SW 1271 (cell line): Measurements from ENCODE around the gene DAPP1.
"Not testable (repeated sequence)": the region's sequence is repeated elsewhere in the genome, so short reads cannot be mapped to it uniquely, and the experiment has no call there.

Experiments
- DNase-seq, 2 experiments: peaks; one replicate each; lab custom pipeline; 2025; lab: John Stamatoyannopoulos, UW

The DAPP1 gene

DNA sequence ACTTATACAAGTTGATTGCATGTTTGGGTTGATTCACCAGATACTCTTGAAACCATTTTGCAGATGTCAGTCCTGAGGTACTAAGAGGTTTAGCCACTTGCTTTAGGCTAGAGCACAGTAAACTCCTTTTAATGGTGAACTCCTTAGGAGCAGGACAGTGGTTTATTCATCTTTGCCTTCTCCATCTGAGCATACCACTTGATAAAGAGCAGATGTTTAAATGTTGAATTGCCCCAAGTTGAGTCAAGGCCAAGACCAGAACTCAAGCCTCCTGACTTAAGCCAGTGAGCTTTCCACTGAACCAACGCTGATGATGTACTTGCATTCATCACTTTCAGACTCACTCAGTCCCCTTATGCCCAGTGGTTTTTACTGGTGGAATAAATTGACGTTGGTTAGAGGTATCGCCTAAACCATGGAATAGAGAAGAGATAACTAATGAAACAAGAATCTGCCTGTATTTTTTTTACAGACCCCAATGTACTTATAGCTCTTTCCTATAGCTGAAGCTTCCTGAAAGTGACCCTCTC, 7.5 kb downstream of the DAPP1 start:
- no peak for DNase-seq

DNA sequence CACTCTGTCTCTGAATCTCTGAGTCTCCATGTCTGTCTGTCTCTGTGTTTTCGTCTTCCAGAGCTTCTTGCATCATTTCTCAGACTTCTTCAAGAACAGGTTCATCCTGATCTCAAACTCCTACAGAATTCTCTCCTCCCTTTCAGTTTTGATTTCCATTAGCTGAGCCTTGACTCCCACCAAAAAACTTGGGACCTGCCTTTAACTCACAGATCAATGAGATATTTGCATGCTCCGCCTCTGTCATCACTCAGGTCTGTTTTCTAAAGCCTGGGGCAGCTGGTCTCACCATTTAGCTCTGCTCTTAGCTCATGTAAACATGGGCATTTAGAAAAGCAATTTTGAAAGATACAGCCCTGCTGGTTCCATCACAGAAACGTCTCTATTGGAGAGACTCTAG, 8.6 kb downstream of the DAPP1 start:
- DNase-seq, result no peak

DNA sequence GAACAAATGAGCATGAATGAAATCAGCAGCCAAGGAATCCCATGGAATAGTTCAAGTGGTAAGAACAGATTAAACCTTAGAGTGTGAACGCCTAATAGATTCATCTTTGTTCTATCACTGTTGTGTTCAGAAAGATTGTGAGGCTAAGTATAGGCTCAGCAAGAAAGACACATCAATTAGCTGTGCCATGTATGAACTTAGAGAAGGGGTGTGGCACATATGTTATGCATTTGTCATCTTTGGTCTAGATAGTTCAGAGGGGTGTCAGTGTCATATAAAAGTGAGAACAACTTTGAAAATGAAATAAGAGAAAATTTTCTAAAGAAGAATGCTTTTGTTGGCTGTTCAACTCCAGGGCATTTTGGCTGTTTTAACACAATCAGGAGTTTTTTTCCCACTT, 9.4 kb downstream of the DAPP1 start:
- no peak for DNase-seq

DNA sequence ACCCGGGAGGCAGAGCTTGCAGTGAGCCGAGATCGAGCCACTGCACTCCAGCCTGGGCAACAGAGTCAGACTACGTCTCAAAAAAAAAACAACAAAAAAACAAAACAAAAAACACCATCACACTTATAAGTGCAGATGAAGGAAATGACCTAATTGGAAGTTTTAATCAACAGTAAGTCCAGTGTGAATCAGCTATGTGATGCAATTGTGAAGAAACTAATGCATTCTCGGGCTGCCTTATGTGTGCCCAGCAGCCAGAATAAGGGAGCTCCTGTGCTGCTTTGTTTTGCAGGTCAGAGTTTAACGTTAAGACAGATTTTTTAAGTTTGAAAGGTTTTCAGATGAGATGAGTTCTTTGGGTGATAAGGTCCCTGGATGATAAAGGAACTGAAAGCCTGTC, 10.8 kb downstream of the DAPP1 start:
- DNase-seq, result no peak

DNA sequence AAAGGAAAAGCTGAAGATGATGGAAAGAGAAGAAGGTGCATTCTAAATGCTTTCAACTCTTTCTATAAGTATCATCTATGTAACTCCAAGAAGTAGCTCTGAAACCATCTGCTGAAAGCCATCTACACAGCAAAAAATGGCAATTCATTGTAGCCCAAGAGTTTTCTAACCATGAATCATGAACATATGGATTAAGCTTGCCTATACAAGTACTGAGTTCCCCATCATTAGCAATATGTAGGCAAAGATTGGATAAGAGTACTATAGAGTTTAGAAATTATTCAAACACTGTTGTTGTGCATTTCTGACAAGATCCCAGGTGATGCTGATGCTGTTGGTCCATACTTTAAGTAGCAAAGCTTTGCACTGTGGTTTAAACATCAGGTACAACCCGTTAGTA, 11.2 kb downstream of the DAPP1 start:
- DNase-seq, result no peak

DNA sequence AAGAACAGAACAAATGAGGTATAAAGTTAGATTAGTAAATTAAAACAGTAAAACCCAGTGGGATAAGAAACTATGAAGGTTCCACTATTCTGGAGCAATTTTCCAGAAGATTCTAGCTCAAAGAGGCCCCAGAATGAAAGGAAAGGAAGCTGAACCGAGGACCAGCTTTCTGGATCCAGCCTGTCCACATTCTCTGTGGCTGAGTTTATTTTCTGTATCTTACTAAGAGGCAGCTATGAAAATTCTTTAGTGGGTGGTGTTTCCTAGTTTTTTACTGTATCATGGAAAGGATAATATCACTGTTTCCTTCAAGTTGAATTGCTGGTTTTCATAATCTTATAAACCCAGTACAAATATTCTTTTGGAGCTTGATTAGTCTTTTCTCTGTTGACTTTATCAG, 11.8 kb downstream of the DAPP1 start:
- DNase-seq, result no peak

DNA sequence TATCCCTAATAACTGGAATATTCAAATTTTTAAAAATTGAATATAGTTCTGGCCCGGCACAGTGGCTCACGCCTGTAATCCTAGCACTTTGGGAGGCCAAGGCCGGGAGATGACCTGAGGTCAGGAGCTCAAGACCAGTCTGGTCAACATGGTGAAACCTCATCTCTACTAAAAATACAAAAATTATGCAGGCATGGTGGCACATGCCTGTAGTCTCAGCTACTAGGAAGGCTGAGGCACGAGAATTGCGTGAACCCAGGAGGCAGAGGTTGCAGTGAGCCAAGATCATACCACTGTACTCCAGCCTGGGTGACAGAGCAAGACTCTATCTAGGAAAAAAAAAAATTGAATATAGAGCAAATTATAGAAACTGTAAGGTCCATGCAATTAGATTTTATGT, 13.4 kb downstream of the DAPP1 start:
- DNase-seq, result not testable (repeated sequence)

DNA sequence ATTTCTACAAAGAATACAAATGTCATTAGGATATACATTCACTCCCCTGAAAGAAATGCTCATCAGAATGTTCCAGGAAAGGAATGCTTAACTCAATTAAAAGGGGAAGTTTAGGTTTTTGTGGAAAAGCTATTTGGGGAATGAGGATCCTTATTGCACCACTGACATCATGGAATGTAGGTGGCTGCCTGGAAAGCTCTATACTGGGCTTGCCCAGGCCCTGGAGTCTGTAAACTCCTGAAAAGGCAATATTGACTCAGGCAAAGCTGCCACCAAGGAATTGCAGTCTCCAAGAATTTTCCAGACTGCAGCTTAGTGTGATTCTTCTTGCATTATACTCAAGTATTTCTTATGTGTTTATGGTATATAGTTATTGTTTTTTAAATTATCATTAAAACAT, 15.7 kb downstream of the DAPP1 start:
- no peak for DNase-seq

DNA sequence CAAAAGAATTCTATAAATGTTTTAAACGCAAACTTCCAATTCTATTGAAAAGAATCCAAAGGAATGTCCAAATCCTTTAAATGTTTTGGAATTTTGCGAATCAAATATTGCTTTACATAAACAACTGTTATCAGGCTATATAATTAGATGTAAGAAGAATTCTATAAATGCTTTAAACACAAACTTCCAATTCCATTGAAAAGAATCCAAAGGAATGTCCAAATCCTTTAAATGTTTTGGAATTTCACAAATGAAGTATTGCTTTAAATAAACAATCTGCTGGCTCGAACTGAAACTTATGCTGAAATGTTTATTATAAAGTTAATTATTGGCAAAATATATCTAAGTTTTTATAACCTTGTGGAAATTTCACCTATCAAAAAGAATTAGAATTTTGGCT, 16.1 kb downstream of the DAPP1 start:
- no peak for DNase-seq

DNA sequence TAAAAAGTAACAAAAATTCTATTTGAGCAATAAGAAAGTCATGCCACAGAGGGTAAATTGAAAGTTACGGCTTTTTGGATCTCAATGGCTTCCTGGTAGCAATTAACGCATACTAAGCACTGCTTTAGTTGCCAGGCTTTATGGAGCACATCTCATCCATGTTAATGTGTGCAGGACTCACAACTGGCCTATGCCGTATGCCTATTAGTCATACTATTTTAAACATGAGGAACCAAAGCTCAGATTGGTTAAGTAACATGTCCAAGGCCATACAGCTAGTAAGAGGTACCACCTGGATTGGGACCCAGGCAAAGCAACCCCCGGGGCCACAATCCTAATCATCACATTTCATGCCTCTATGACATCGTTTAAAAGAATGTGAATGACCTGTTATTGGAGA, 17.1 kb downstream of the DAPP1 start:
- no peak for DNase-seq

DNA sequence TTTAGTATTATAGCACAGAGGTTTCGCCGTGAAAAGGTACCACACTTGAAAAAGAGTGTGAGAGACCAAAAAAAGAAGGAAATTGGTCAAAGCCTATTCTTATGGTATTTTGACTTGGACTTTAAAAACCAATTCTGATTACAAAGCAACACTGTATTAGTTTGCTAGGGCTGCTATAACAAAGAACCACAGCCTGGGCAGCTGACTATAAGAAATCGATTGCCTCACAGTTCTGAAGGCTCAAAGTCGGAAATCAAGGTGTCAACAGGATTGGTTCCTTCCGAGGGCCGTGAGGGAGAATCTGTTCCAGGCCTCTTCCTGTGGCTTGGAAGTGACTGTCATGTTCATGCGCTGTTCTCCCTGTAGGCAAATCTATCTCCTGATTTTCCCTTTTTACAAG, 17.9 kb downstream of the DAPP1 start:
- DNase-seq, result no peak

DNA sequence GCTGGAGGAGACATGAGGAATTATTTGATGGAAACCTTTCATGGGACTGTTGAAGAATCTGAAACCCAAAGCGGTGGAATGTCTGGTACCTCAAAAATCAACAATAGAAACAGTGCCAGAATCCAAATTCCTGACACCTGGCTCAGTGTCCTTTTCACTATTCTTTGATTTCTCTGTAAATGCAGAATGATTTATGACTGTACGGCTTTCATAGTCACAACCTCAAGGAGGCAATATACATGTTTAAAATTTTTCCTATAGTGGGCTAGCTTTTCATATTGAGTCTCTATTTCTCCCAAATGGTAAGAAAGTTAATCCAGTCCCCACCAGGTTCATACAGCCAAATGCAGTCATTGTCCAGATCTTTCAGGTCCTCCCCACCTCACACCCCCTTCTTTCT, 19.3 kb downstream of the DAPP1 start:
- no peak for DNase-seq

DNA sequence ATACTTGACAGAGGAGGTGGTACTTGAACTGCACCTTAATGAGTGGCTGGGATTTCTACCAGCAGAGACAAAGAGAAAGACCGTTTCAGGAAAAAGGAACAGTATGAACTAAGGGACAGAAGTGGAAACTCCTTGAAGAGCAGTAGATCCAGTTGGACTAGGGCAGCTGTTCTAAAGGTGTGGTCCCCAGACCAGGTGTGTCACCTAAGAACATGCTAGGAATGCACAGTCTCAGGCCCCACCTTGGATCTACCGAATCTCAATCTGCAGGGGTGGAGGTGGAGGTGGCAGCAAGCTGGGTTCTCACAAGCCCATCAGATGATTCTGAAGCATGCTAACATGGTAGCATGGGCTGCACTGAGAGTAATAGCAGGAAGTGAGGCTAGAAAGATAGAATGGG, 22.3 kb downstream of the DAPP1 start:
- DNase-seq, result no peak

DNA sequence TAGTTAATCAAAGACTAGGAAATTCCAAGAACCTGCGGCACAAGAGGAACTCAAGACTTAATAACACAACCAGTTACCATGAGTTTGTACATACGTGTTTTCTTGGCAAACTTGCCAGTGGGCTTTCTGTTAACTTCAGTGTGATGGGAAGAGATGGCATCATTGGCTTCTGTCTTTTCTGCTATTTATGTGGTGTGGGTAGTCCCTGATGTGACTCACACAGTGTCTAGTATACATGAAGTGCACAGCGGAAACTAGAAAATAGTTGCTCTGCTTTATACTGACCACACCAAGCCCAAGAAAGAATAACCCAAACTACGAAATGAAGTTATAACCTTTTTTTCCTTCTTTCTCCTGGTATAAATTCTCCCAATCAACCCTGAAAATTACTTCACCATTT, 24.5 kb downstream of the DAPP1 start:
- no peak for DNase-seq

DNA sequence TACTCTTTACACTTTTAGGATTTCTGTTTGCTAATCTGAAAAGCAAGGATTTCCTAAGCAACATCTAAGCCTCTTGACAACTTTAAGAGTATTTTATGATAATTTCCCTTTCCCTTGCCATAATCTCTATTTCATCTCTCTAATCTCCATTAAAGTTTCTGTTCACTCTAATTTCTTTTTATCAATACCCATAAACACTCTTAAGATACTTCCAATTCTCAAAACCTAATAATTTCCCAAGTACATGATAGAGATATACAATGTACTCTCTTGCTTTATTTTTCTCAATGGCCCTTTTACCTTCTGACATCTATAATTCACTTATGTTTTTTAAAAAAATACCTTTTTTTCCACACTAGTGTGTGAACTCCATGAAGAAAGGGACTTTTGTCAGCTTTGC, 26.8 kb downstream of the DAPP1 start:
- no peak for DNase-seq

DNA sequence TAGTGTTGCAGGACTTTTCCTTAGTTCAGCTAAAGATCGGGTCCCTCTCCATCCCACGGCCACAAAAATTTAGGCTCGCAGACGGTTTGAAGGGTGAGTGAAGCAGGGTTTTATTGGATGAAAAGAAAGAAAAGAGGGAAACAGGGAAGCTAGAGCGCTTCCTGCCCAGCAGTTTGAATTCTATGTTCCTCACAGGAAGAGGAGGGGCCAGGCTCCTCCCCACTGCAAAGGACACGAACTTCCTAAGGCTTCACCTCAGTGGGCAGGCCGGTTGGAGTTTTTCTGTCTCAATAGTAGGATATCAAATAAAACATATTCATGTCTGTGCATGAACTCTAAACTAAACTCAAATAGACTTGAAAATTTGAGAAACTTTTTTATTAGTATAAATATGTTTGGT, 27.4 kb downstream of the DAPP1 start:
- DNase-seq, result no peak

DNA sequence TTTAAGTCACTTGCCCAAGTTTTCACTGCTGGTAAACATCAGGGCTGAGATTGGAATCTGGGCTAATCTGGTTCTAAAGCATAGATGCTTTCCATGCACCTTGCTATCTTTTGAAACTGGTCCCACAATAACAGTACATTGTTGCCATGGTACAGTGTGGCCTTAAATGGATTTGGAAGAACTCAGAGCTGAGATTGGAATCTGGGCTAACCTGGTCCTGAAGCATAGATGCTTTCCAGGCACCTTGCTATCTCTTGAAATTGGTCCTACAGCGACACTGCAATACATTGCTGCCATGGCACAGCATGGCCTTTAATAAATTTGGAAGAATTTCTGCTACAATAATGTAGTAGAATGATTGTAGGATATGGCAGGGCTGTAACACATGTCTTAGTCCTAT, 28.6 kb downstream of the DAPP1 start:
- DNase-seq, result no peak

DNA sequence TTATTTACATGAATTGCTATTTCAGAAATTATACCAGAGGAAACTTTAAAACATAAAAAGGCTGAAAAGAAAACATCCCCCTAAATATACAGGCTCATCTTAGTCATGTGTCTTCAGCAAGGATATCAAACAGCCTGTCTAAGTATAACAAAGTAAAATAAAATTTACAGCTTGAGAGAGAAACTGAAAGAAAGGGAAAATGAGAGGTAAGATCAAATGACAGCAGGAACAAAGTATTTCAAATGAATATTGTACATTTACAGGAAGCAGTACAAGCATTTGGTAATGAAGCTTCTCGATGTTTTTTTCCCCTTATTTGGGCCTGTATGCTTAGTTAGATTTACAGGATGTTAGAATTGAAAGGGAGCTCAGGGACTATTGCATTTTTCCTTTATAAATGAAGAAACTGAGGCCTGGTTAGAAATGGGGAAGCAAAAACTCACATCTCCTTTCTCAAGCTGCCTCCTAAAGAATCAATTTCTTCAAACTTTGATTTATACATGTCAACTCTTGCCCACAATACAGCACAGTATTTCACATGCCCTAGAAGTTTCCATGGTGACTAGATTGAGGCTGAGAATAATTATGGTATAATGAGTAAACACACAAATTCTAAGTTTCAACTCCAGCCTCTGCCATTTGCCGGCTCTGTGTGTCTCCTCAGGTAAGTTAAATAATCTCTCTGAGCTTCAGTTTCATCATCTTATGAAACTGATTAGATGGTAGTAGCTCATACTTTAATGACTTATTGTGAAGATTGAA, 29.3 kb downstream of the DAPP1 start:
- DNase-seq, result no peak

DNA sequence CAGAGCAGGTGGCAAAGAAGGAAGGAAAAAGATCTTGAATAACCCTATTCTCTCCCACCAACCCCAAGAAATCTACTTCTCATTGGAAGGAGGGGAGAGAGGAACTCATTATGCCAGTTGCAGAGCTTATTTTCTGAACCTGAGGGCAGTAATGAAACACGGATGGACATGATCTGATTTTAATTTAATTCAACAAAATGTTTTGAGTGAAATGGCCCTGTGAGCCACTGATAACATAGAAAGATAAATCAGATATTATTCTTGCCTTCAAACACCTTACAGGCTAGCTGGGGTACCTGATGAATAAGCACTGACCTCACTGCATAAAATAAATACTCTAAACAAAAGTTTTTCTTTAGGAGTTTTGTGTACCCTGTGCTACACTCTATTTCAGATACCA, 30.3 kb downstream of the DAPP1 start:
- DNase-seq, result no peak

DNA sequence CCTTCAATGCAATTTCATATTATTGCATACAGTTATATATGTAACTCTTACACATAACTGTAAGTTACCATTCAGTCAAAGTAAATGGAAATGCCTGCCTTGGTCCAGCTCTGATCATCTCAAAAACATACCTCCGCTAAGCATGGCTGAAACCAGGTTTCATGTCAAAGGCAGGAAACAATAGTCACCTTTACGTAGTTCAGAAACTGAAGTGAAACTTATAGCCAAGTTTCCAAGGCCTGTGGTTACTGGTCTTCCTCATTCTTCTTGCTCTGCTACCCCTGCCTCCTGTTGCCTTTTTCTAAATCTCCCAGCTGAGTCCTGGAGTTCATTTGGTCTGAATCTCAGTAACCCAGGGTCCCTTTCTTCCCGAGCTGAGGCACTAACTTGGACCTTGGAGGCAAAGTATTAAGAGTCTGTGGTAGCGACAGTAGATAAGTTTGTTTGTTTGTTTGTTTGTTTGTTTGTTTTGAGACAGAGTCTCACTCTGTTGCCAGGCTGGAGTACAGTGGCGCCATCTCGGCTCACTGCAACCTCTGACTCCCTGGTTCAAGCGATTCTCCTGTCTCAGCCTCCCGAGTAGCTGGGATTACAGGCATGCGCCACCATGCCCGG, 30.8 kb downstream of the DAPP1 start:
- no peak for DNase-seq

DNA sequence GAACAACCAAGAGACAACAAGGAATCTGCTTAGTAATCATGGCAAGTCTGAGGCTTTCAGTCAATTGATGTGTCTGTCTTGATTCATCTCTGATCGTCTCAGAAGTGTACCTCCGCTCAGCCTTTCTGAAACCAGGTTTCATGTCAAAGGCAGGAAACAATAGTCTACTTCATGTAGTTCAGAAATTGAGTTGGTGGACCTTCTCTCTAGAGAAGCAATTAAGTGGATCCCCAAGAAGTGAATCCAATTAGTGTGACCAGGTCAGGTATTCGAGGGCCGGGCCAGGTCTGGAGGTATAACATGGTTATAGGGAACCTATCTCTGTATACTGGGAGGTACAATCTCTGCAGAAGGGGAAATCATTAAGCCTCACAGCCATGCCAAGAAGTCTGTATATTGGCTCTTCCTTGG, 32.0 kb downstream of the DAPP1 start:
- no peak for DNase-seq

DNA sequence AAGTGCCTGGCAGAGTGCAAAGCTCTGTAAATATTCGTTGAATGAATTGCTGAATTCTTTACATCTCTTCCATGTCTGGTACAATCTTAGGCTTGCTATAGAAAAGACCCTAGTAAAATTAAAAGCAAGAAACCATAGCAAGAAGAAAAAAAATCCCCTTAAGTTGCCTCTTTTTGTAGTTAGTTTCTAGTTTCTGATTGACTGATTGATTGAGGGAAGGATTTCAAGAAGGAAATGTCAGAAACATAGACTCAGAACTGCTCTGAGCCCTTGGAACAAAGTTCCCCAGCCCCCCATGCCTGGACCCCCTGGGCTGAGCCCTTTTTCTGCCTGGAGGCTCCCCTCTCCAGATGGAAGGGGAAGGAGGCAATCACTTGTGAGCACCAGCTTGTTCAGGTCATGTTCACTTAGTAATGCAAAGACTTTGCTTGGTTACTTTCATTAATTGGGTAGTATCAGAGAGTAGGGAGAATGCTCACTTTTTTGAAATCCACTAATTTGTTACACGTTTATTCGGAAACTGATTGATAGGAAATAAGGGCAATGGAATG, 35.6 kb downstream of the DAPP1 start:
- DNase-seq, result no peak

DNA sequence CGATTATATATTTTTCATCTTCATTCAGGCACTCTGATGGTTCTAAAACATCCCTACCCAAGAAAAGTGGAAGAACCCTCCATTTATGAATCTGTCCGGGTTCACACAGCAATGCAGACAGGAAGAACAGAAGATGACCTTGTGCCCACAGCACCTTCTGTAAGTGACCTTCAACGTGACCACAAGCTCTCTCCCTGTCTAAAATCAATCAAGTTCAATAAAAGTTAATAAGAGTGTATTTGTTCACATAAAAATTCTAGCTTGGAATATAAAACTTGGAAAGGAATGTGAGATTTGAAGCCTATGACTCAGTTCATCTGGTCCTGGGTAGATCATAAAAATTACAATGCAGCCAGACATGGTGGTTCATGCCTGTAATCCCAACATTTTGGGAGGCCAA, 36.6 kb downstream of the DAPP1 start:
- DNase-seq, result no peak

DNA sequence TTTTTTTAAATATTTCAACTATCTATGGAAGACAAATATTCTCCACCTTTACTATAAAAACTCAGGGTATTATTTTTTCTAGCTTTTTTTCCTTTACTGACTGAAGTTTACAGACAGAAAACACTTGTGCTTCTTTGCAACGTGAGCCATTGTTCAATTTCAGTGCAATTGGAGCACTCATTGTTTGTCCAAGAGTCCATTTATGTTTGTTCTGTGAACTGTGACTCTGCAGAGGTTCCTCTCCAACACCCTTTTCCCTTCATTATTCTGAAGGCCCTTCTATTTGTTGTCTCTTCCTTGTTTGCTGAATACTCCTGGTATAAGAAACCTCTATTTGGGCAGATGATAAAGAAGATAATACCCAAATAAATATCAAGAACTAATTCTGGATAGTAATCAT, 37.4 kb downstream of the DAPP1 start:
- no peak for DNase-seq
